ENCODE data around the gene CDH23. TPM values are rescaled to one million over a fixed set of nuclear protein-coding genes. Genes with fewer than 3 reads are reported as not detected.

CDH23 gene
- total and polyA plus RNA-seq, 2 of the 8 experiments (the other 6 are each of a cell fraction or from before 2014, with no cell fraction given): 1.9 to 4.9 TPM

DNA sequence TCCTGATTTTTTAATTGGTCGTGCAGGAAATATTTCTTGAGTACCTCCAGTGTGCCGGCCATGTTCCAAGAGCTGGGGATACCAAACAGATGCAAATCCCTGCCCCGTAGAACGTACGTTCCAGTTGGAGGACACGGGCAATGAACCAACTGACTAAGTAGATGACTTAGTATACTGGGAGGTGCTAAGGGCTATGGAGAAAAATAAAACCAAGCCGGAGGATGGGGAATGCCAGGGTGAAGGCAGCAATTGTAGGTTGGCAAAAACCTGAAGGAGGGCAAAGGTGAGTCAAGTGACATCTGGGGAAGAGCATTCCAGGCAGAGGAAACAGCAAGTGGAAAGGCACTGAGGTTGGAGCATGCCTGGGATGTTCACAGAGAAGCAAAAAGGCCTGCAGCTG lies 383.4 kb downstream of the CDH23 start (continued):
- TF ChIP-seq RNF2 (IDR thresholded peaks at IDR 0.05; ENCODE audit: borderline replicate concordance, low read depth, low read length, missing control alignments, poor library complexity, severe bottlenecking) (no peak), NRF1 (IDR thresholded peaks at IDR 0.05; ENCODE audit: low read depth, low read length) (no peak), SRF (IDR thresholded peaks at IDR 0.05; ENCODE audit: low read depth, low read length) (no peak)
